T-helper 9 cell (primary cell): ENCODE results near the gene GNPTAB.

Source experiments
- DNase-seq: peaks from one replicate; pipeline ENCODE4 v3.0.0-alpha.2; 2020

Gene GNPTAB

GRCh38 chr12:101729842-101730241, 100.9 kb downstream of the GNPTAB start:
- DNase-seq: no peak

GRCh38 chr12:101727098-101727497, 103.7 kb downstream of the GNPTAB start:
- DNase-seq: no peak

GRCh38 chr12:101722392-101722791, 108.4 kb downstream of the GNPTAB start:
- DNase-seq: no peak

GRCh38 chr12:101720118-101720517, 110.6 kb downstream of the GNPTAB start:
- no peak for DNase-seq

GRCh38 chr12:101719566-101719965, 111.2 kb downstream of the GNPTAB start:
- DNase-seq: no peak

GRCh38 chr12:101714877-101715444, 115.8 kb downstream of the GNPTAB start:
- no peak for DNase-seq

GRCh38 chr12:101713930-101714329, 116.8 kb downstream of the GNPTAB start:
- DNase-seq: no peak

DNA sequence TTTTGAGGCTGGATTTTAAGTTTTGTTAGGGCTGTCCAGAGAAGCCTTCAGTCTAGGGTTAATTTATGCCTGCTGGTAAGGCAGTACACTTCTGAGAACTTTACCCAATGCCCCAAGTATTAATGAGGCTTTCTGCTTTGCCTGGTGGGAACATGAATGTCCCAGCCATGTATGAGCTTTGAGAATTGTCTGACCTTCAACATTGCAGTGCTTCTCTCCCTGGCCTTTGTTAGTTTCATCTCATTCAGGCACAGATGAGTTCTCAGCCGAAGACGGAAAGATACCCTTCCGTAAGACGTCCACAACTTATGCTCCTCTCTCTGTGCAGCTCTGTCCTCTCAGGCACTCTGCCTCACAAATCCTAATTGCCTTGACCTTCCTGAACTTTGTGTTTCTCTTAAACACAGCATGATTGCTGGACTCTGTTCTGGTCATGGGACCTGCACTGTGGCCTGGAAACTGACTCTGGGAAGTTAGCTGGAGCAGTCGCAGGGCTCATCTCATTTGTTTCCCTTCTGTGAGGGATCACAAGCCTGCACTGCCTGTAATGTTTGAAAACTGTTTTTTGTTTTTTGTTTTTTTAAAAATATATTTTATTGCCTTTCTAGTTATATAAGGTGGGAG, 117.6 kb downstream of the GNPTAB start:
- no peak for DNase-seq

GRCh38 chr12:101710288-101710687, 120.5 kb downstream of the GNPTAB start:
- DNase-seq: no peak

- no peak for DNase-seq
Observed at GRCh38 chr12:101707131-101707782, 123.5 kb downstream of the GNPTAB start.

GRCh38 chr12:101706403-101706802, 124.4 kb downstream of the GNPTAB start:
- no peak for DNase-seq

- DNase-seq: no peak
Observed at GRCh38 chr12:101703487-101703886, 127.3 kb downstream of the GNPTAB start.

- DNase-seq: no peak
Observed at GRCh38 chr12:101700299-101700820, 130.4 kb downstream of the GNPTAB start.

- no peak for DNase-seq
Observed at GRCh38 chr12:101698800-101699347, 131.9 kb downstream of the GNPTAB start.

GRCh38 chr12:101697930-101698799, 132.6 kb downstream of the GNPTAB start:
- peak; percentile 3 for DNase-seq

GRCh38 chr12:101697197-101697929, 133.4 kb downstream of the GNPTAB start, which contains the start of gene CHPT1:
TSS of gene CHPT1 (plus strand) at chr12:101697640. CDS start at chr12:101697862, 222 bp downstream.
- peak; percentile 52 for DNase-seq

DNA sequence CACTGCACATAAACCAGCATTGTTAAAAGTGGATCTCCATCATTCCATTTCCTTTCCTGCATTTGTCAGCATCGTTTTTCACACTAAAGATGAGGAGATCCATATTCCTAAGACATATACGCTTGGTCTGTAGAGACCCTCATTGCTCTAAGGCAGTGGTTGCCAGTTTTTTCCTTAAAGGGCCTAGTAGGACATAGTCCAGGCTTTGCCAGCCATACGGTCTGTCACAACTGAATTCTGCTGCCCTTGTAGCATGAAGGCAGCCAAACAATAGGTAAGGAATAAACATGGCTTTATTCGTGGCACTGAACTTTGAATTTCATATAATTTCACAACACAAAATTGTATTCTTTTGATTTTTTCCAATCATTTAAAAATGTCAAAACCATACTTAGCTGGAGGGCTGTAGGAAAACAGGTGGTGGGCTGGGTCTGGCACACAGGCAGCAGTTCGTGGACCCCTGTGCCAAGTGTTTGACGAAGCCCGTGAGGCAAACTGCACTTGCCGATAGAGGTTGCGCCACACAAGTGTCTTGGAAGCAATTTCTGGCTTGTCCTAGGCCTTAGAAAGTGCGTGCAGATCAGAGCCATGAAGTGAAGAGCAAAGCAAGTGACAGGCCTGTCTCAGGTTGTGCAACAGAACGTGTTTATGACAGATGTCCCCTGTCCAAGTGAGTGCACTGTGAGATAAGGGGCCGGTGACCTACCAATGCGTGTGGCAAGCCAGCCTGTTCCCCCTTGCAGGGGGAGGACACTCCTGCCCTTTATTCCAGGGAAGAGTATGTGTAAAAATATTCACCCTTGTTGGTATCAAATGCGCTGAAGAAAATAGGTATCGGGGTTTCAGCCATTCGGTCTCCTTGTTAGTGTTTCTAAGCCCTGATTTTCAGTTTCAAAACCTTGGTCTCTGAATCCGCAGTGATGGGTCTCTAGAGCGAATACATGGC, 134.2 kb downstream of the GNPTAB start:
- DNase-seq: peak; percentile 1

DNA sequence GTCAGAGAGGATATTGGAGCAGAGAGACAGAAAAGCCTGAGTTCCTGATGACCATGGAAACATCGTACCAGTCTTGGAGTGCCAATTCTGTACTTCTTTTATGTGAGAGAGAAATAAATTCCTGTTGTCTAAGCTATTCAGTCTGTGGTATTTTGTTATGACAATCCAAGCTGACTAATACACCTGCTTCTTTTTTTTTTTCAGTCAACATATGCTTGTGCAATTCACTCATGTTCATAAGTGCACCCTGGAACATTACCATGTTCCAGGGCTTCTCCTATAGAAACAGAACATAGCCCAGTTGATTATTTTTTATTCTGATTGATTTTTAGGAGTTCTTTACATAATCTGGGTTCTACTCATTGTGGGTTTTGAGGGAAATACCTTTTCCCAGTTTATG, 135.1 kb downstream of the GNPTAB start:
- no peak for DNase-seq
